Lower leg skin (tissue), 3 donors: ENCODE measurements around the gene TIMM10.

Experiments used
- CTCF ChIP-seq, 3 donors: fragments of 450-650 bp; IDR thresholded peaks; one replicate each; pipeline ENCODE4 v1.5.1; 2016; ENCODE audit warnings: antibody characterized with exemption in 3 of 3, mild to moderate bottlenecking in 3 of 3, moderate library complexity in 2 of 3
- POLR2A ChIP-seq, 2 donors: fragments of 450-650 bp; IDR thresholded peaks; one replicate each; pipeline ENCODE4 v1.6.1; 2016 to 2017; ENCODE audit warnings: antibody characterized with exemption in 2 of 2, mild to moderate bottlenecking in 1 of 2, moderate library complexity in 1 of 2

DNA sequence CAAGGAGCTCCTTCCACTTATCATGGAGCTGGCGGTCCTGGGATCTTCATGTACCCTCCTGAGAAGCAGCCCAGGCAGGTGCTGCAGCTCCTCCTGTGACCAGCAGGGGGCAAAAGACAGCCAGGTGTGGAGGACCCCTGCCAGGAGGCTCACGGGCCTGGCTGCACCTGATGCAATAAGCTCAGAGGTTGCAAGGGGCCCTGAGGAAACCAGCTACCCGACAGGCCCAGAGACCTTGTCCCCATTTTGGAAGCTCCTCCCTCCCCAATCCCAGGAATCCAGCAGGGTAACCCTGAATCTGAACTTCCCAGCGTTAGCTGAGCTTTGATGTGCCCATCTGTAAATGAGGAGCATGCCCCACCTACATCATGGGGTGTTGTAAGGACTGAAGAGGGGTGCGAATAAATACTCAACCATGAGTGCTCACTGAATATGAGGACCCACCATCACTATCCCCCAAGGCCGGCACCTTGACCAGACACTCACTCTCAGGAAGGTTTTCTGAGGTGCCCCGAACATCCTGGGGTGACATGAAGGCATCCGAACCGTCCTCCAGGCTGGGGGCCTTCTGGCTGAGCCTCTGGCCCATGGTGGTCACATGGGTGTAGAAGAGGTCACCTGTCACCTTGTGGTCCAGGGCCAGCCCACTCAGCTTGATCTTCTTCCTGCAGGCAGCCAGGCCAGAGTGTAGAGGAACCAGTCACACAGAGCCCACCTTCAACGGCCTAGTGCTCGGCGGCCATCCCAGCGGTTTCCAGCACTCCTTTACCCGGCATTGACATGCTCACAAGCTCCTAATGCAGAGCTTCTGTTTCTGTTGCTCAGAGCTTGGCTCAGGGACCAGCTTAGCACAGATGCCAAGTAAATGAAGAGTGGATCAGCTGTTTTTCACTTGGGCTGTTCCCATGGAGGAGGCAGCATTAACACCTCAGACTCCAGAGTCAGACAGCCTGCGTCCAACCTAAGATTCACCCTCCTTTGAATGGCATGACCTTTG lies 36.7 kb downstream of the TIMM10 start:
- no peak for TF ChIP-seq CTCF (IDR thresholded peaks at IDR 0.05)
- TF ChIP-seq POLR2A (IDR thresholded peaks at IDR 0.05): no peak
